CD4-positive, alpha-beta T cell treated with Interleukin-21 for 1 hour (primary cell): ENCODE results near the gene CCR9.
A peak's percentile ranks its signal among the peaks of the same experiment; 100 is the strongest.

Experiments
- DNase-seq: peaks from one replicate; pipeline ENCODE4 v3.0.0-alpha.2; 2020

Gene CCR9

GRCh38 chr3:45939341-45939771 is 53.0 kb downstream of the CCR9 start:
- DNase-seq: no peak

- DNase-seq: no peak
These were observed 53.8 kb downstream of the CCR9 start for GRCh38 chr3:45940004-45940780.

GRCh38 chr3:45940781-45941365 is 54.5 kb downstream of the CCR9 start:
- no peak for DNase-seq

- no peak for DNase-seq
These were observed 55.9 kb downstream of the CCR9 start for GRCh38 chr3:45942051-45942825.

- peak; percentile 60 for DNase-seq
These were observed 57.0 kb downstream of the CCR9 start, which contains the start of gene CXCR6 for GRCh38 chr3:45943207-45943846. CXCR6 (plus strand) TSS chr3:45943464; CDS start chr3:45946482, 3,018 bp downstream.

- peak; percentile 59 for DNase-seq
These were observed 58.7 kb downstream of the CCR9 start for GRCh38 chr3:45944830-45945620.

- DNase-seq: no peak
These were observed 60.0 kb downstream of the CCR9 start for GRCh38 chr3:45946307-45946706.

GRCh38 chr3:45946875-45947274 is 60.5 kb downstream of the CCR9 start:
- no peak for DNase-seq

- DNase-seq: no peak
These were observed 61.0 kb downstream of the CCR9 start for GRCh38 chr3:45947361-45947760.

GRCh38 chr3:45948311-45948781 is 62.0 kb downstream of the CCR9 start:
- DNase-seq: no peak

GRCh38 chr3:45948881-45949280 is 62.5 kb downstream of the CCR9 start:
- no peak for DNase-seq

- DNase-seq: no peak
These were observed 63.1 kb downstream of the CCR9 start for GRCh38 chr3:45949432-45949831.

- DNase-seq: no peak
These were observed 63.8 kb downstream of the CCR9 start for GRCh38 chr3:45950131-45950530.

GRCh38 chr3:45950686-45951600 is 64.6 kb downstream of the CCR9 start:
- DNase-seq: peak; percentile 59

GRCh38 chr3:45951946-45952345 is 65.6 kb downstream of the CCR9 start:
- DNase-seq: no peak

GRCh38 chr3:45952456-45952855 is 66.1 kb downstream of the CCR9 start:
- DNase-seq: no peak
